ENCODE measurements around the gene PPFIBP2. TPM values are rescaled to one million over a fixed set of nuclear protein-coding genes. Genes with fewer than 3 reads are reported as not detected.

The PPFIBP2 gene
- total RNA-seq, 1 experiment from 2014 or later = 21.5 TPM

DNA sequence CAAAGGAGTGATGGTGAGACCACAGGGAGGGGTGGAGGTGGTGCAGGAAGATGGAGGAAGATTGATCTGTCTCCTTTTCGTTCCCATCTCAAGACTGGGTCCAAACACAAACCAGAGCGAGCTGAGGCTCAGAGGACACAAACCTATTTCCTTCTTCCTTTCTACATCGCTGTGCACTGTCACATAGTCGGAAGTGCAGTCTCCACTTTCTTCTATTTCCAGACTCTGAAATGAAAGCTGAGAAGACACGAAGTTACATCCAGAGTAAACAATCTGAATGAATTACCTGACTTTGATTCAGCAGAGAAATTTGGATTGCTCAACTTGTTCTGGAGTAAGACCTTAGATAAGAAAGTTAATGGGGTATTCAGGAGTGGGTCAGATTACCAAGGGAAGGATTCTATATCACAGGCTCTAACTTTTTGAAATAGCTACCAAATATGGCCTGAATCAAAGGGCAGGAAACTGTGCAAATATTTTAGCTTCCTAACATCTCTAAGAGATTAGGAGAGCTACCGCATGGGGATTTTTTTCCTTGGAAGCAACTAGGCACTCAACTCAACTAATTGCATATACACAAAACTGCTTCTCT, 178.1 kb downstream of the PPFIBP2 start:
- no peak overlapping the region for H3K27ac ChIP-seq (ENCODE audit: low read length)
- H3K27me3 ChIP-seq (ENCODE audit: control insufficient read depth, insufficient read depth, low read length) = peaks cover 42% of the 10 kb centered on the region
- TF ChIP-seq, protein P1, sequence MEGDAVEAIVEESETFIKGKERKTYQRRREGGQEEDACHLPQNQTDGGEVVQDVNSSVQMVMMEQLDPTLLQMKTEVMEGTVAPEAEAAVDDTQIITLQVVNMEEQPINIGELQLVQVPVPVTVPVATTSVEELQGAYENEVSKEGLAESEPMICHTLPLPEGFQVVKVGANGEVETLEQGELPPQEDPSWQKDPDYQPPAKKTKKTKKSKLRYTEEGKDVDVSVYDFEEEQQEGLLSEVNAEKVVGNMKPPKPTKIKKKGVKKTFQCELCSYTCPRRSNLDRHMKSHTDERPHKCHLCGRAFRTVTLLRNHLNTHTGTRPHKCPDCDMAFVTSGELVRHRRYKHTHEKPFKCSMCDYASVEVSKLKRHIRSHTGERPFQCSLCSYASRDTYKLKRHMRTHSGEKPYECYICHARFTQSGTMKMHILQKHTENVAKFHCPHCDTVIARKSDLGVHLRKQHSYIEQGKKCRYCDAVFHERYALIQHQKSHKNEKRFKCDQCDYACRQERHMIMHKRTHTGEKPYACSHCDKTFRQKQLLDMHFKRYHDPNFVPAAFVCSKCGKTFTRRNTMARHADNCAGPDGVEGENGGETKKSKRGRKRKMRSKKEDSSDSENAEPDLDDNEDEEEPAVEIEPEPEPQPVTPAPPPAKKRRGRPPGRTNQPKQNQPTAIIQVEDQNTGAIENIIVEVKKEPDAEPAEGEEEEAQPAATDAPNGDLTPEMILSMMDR (IDR thresholded peaks at IDR 0.05) = no peak
- TF ChIP-seq TCF7L2 (IDR thresholded peaks at IDR 0.05; ENCODE audit: low read depth, low read length) = no peak
- no peak for TF ChIP-seq SIN3A (IDR thresholded peaks at IDR 0.05; ENCODE audit: borderline replicate concordance, insufficient read depth, low read depth, low read length)
- TF ChIP-seq, protein P2, sequence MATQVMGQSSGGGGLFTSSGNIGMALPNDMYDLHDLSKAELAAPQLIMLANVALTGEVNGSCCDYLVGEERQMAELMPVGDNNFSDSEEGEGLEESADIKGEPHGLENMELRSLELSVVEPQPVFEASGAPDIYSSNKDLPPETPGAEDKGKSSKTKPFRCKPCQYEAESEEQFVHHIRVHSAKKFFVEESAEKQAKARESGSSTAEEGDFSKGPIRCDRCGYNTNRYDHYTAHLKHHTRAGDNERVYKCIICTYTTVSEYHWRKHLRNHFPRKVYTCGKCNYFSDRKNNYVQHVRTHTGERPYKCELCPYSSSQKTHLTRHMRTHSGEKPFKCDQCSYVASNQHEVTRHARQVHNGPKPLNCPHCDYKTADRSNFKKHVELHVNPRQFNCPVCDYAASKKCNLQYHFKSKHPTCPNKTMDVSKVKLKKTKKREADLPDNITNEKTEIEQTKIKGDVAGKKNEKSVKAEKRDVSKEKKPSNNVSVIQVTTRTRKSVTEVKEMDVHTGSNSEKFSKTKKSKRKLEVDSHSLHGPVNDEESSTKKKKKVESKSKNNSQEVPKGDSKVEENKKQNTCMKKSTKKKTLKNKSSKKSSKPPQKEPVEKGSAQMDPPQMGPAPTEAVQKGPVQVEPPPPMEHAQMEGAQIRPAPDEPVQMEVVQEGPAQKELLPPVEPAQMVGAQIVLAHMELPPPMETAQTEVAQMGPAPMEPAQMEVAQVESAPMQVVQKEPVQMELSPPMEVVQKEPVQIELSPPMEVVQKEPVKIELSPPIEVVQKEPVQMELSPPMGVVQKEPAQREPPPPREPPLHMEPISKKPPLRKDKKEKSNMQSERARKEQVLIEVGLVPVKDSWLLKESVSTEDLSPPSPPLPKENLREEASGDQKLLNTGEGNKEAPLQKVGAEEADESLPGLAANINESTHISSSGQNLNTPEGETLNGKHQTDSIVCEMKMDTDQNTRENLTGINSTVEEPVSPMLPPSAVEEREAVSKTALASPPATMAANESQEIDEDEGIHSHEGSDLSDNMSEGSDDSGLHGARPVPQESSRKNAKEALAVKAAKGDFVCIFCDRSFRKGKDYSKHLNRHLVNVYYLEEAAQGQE (IDR thresholded peaks at IDR 0.05; ENCODE audit: insufficient read depth in 1 of 2, low read depth in 2 of 2, low read length in 1 of 2) = no peak
- no peak for TF ChIP-seq POLR2AphosphoS5 (IDR thresholded peaks at IDR 0.05; ENCODE audit: low read depth, low read length)
- no peaks in the 10 kb centered on the region for H3K4me1 ChIP-seq (ENCODE audit: control insufficient read depth, insufficient read depth, low read length)
- intact Hi-C loops (cut with micrococcal nuclease; ENCODE audit: unreplicated experiment) = loop anchor here (5.0 to 10.0 kb wide), 2 partner anchors 293 to 595 kb away; partner anchors contain the start of gene EIF3F
- CTCF ChIA-PET = no interaction called here
- ATAC-seq = no peak
- no peak overlapping the region for H3K4me3 ChIP-seq (ENCODE audit: low read depth in 2 of 2, low read length in 2 of 2)
- no peaks in the 10 kb centered on the region for H3K9me3 ChIP-seq (ENCODE audit: control insufficient read depth, insufficient read depth, low read depth, low read length)
- in situ Hi-C loops (cut with HindIII; ENCODE audit: low pct_unique_long_range_greater_than_20kb, low sequenced_read_pairs) = no loop called here
- no TSS peak for BruUV-seq (replicated peaks)
- POLR2A ChIA-PET = interaction anchor here (0.6 kb wide), 2 partner anchors 414 to 1397 kb away, joined by 3 to 5 read pairs; no protein-coding TSS in a partner anchor
- DNase-seq (ENCODE audit: low read depth, low spot score) = no peak
- H3K36me3 ChIP-seq (ENCODE audit: control insufficient read depth, insufficient read depth, low read length) = no peaks in the 10 kb centered on the region

DNA sequence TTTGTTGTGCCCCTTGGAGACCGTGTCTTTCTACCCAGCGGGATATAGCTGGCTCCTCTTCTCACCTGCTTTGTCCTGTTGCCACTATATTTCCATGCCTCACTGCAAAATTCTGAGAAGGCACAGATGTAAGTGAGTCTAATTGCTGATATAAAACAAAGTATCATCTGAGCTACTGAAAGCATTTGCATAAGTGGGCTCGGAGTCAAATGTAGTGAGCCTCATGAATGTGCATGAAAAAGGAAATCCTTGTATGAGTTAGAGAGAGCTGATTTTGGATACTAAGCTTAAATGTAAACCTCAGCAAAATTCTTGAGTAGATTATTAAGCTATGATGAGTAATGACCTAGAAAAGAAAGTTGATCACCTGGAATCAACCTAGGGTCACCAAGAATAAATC, 178.6 kb downstream of the PPFIBP2 start:
- CTCF ChIA-PET = no interaction called here
- in situ Hi-C loops (cut with HindIII; ENCODE audit: low pct_unique_long_range_greater_than_20kb, low sequenced_read_pairs) = no loop called here
- no peak for ATAC-seq

More for the DNA sequence above, 178.6 kb downstream of the PPFIBP2 start:
- BruUV-seq (replicated peaks) = no TSS peak
- POLR2A ChIA-PET = interaction anchor here (0.6 kb wide), 2 partner anchors 415 to 1396 kb away, joined by 3 to 5 read pairs; no protein-coding TSS in a partner anchor
- DNase-seq (ENCODE audit: low read depth, low spot score) = no peak
- no peaks in the 10 kb centered on the region for H3K4me1 ChIP-seq (ENCODE audit: control insufficient read depth, insufficient read depth, low read length)
- H3K4me3 ChIP-seq (ENCODE audit: low read depth in 2 of 2, low read length in 2 of 2) = no peak overlapping the region
- no peaks in the 10 kb centered on the region for H3K9me3 ChIP-seq (ENCODE audit: control insufficient read depth, insufficient read depth, low read depth, low read length)
- peaks cover 44% of the 10 kb centered on the region for H3K27me3 ChIP-seq (ENCODE audit: control insufficient read depth, insufficient read depth, low read length)
- H3K36me3 ChIP-seq (ENCODE audit: control insufficient read depth, insufficient read depth, low read length) = no peaks in the 10 kb centered on the region
- intact Hi-C loops (cut with micrococcal nuclease; ENCODE audit: unreplicated experiment) = loop anchor here (5.0 to 10.0 kb wide), 2 partner anchors 292 to 595 kb away; partner anchors contain the start of gene EIF3F
- TF ChIP-seq, protein P2 (IDR thresholded peaks at IDR 0.05; ENCODE audit: insufficient read depth in 1 of 2, low read depth in 2 of 2, low read length in 1 of 2) = no peak
- TF ChIP-seq TCF7L2 (IDR thresholded peaks at IDR 0.05; ENCODE audit: low read depth, low read length) (no peak), POLR2AphosphoS5 (IDR thresholded peaks at IDR 0.05; ENCODE audit: low read depth, low read length) (no peak), SIN3A (IDR thresholded peaks at IDR 0.05; ENCODE audit: borderline replicate concordance, insufficient read depth, low read depth, low read length) (no peak)
- TF ChIP-seq, protein P1 (IDR thresholded peaks at IDR 0.05) = no peak
- no peak overlapping the region for H3K27ac ChIP-seq (ENCODE audit: low read length)
